HFF-Myc (cell line): ENCODE data around the gene ASB18.

ENCODE experiments used
- DNase-seq: peaks from one replicate; pipeline ENCODE4 v3.0.0-alpha.2; 2011; ENCODE audit warnings: low read depth; ENCODE audit errors: extremely low read depth
- H3K4me3 ChIP-seq: replicated peaks from 2 replicates; pipeline ENCODE4 v1.5.1; 2011; ENCODE audit warnings: low read depth, mild to moderate bottlenecking, control low read depth, low read length
- TF ChIP-seq, protein P1 (sequence below): IDR thresholded peaks from 2 replicates; pipeline ENCODE4 v1.5.1; 2012; ENCODE audit warnings: mild to moderate bottlenecking, low read depth, low read length, control low read depth; ENCODE audit errors: missing control alignments

ASB18 gene

DNA sequence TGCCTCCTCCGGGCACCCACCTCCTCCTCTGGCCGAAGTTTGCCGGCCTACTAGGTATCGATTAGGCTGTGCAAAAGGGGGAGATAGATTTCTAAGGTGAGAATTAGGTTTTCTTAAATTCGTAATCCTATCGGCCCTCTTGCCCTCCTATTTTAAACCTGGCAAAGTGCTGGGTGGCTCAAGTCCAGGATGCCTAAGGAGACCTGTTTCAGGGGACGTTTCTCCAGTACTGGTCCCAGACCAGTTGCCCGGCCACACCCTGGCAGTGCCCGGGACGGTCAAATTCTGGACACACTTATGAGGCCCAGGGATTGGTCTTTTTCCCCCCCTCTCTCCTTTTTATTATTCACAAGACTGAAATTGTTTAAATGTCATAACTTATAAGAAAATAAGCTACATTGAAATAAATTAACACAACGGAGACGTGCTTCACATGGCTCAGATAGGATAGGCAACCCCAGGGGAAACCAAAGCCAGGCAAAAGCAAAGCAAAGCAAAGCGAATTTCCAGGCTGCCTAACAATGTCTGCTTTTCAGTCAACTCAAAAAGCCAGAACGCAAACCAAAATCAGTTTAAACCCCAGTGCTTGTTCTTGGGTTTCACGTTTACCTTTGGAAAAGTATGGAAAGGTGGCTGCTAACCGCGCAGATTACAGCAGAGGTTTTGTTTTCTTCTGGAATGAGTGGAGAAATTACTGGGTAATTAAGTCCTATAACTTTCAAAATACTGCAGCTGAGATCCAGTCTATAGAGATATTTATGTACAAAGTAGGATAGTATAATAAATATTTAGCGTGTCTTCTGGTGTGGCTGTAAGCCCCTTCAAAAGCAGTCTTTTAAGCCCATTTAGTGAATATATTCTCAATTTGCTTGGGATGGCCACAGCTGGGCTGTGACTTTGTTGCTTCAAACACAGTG is 99.0 kb downstream of the ASB18 start:
- TF ChIP-seq, protein P1, sequence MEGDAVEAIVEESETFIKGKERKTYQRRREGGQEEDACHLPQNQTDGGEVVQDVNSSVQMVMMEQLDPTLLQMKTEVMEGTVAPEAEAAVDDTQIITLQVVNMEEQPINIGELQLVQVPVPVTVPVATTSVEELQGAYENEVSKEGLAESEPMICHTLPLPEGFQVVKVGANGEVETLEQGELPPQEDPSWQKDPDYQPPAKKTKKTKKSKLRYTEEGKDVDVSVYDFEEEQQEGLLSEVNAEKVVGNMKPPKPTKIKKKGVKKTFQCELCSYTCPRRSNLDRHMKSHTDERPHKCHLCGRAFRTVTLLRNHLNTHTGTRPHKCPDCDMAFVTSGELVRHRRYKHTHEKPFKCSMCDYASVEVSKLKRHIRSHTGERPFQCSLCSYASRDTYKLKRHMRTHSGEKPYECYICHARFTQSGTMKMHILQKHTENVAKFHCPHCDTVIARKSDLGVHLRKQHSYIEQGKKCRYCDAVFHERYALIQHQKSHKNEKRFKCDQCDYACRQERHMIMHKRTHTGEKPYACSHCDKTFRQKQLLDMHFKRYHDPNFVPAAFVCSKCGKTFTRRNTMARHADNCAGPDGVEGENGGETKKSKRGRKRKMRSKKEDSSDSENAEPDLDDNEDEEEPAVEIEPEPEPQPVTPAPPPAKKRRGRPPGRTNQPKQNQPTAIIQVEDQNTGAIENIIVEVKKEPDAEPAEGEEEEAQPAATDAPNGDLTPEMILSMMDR, result no peak
- DNase-seq, result no peak
- H3K4me3 ChIP-seq, result no peak overlapping the region

DNA sequence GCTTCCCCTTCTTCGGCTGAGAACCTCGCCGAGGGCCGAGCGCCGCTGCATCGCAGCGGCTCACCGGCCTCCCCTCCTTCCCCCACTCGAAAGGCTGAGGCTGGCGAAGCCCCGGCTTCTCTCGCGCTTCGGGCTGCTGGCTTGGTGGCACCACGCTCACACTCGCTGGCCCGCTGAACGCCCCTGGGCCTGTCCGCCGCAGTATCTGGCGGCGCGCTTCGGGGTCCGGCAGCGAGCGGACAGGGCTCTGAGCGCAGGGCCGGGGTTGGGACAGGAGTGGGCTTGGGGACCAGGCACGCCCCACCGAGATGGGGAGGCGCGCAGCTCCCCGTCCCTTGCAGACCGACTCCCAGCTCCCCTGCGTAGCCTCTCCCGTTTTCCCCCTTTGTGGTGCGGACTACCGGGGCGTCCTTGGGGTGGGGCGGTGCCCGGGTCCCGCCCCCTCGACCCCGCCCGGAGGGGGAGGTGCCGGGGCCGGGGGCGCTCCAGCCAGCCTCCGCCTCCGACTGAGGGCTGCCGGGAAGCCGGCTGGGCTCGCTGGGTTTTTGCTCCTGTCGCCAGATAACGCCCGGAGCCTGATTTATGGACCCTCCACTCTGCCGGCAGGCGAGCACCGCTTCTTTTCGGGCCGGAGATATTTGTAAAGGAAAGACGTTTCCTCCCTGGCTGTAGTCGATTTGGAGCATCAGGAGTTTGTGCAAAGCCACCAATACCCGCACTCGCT is 99.8 kb downstream of the ASB18 start:
- TF ChIP-seq, protein P1, result no peak
- no peak for DNase-seq
- no peak overlapping the region; the same call in 1 of the 2 replicates for H3K4me3 ChIP-seq

DNA sequence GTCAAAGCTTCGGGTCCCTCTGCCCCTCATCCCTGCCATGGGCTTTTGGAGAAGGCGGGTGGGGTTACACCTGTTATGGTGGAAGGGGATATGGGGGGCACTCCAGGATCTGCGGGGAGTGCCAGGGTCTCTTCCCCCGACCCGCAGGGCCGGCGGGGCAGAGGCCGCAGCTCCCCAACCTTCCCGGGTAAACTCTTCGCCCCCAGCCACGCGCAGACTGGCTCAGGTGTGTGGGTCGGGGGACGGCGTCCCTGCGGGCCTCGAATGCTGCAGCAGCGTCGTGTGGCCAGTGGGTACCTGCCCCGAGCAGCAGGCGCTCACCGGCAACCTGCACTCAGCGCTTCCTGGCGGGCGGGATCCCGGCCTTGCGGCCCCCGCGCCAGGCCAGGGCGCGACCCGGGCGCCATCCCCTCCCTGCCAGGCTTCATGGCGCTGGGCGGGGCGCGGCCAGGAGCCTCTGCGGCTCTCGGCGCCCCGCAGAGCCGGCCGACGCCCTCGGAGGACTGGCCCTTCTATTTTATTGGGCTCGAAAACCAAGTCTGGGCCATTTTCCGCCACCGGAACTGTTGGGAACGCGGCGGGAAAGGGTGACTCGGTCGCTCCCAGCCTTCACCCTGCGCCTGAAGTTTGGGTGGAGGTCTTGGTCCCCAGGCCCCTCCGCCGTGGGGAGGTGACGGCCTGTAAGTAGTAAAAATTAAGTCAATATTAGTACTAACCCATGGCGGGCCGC is 100.6 kb downstream of the ASB18 start:
- TF ChIP-seq, protein P1, result no peak
- no peak for DNase-seq
- H3K4me3 ChIP-seq, result no peak overlapping the region; the same call in 1 of the 2 replicates

DNA sequence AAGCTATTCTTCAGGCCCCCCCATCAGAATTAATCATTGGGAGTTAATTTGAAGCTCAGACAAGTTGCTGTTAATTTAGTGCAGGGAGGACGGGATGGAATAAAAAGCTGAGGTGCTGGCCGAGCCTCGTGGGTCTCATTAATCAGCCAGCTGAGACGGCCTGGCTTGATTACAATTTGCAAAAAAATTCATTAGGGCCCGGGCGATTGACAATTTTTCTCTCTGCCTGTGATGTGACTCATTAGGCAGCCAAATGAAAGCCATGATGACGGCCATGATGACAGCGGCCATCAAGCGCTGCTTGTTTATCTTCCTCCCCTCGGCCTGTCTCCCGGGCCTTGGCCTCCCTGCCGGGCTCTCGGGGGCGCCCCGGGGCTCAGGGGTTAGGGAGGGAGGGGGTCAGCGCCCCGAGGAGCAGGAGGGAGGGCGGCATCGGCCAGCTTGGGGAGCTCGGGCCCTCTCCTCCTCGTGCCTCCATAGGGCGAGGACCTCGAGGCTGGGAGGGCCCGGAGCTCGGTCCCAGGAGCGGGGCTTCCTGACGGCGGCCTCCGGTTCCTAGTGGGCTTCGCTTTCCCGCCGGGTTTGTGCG is 101.2 kb downstream of the ASB18 start:
- no peak for DNase-seq
- TF ChIP-seq, protein P1, result no peak
- no peak overlapping the region for H3K4me3 ChIP-seq

DNA sequence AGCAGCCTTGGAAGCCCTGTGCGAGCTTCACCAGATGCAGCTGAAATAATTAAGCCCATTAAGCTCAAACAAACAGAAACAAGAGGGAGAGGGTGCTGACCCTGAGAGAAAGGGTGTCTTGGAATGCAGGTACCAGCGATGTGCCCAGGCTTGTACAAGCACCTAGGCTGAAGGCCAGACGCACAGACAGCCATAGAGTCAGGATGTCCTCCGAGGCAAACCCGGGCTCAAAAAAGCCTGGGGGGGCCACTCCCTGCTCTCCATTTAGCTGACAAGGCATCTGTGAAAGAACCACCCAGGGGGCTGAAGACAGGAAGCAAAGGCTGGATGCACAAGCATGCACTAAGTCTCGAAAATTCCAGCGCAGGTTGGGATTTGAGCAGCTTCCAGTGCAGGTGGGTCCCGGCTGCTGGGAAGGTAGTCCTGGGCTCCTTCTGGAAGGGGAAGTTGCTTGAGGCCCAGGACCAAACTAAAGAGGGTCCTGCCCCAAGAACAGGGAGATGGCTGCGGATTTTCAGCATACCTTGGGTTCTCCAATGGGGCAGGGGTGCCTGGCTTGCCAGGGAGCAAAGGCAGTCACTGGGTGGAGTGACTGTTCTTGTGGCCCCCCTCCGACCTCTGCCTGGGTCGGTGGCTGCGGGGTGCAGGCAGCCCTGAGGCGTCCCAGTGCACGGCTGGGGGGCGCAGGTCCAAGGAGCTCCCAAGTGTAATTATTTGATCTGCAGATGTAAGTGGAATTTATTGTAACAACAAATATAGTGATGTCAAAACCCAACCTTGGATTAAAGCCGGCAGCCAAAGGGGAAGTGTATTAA is 102.0 kb downstream of the ASB18 start:
- DNase-seq, result no peak
- TF ChIP-seq, protein P1, result no peak
- H3K4me3 ChIP-seq, result no peak overlapping the region
